GM12801 (cell line): ENCODE data around the gene SETD7.

Experiments
- CTCF ChIP-seq: IDR thresholded peaks from one replicate; pipeline ENCODE4 v1.5.1; 2011; ENCODE audit warnings: control low read depth; ENCODE audit not compliant: insufficient read length; ENCODE audit errors: extremely low read depth

The SETD7 gene

GRCh38 chr4:139492429-139492828 is 63.6 kb downstream of the SETD7 start:
- TF ChIP-seq CTCF, result no peak

GRCh38 chr4:139489638-139490037 is 66.4 kb downstream of the SETD7 start:
- TF ChIP-seq CTCF, result no peak

GRCh38 chr4:139488442-139488841 is 67.6 kb downstream of the SETD7 start:
- TF ChIP-seq CTCF, result no peak

GRCh38 chr4:139484783-139485311 is 71.2 kb downstream of the SETD7 start:
- TF ChIP-seq CTCF, result no peak

GRCh38 chr4:139483000-139483399 is 73.0 kb downstream of the SETD7 start:
- no peak for TF ChIP-seq CTCF

- no peak for TF ChIP-seq CTCF
Measured at GRCh38 chr4:139481465-139481864, 74.6 kb downstream of the SETD7 start.

- TF ChIP-seq CTCF, result no peak
Measured at GRCh38 chr4:139476363-139476762, 79.7 kb downstream of the SETD7 start.

- TF ChIP-seq CTCF, result no peak
Measured at GRCh38 chr4:139472852-139473251, 83.2 kb downstream of the SETD7 start.
